SH-SY5Y (cell line): ENCODE results near the gene VARS2.

ENCODE experiments used
- GATA2 ChIP-seq: IDR thresholded peaks from 2 replicates; pipeline ENCODE4 v1.6.1; 2011; ENCODE audit warnings: mild to moderate bottlenecking, low read depth, low read length
- GATA3 ChIP-seq: IDR thresholded peaks from 2 replicates; pipeline ENCODE4 v1.6.1; 2011; ENCODE audit warnings: low read depth, mild to moderate bottlenecking, low read length, moderate library complexity

The VARS2 gene

GRCh38 chr6:30882204-30882758, 31.8 kb upstream of the VARS2 start:
- TF ChIP-seq GATA2 (no peak), GATA3 (no peak)

GRCh38 chr6:30882759-30883684, 31.0 kb upstream of the VARS2 start:
- TF ChIP-seq GATA2 (no peak), GATA3 (no peak)

- TF ChIP-seq GATA3 = no peak
- no peak for TF ChIP-seq GATA2
Observed at GRCh38 chr6:30883685-30884520, 30.1 kb upstream of the VARS2 start, which contains the start of gene DDR1. TSS of gene DDR1 (plus strand) at chr6:30884519. CDS start at chr6:30888730, 4,211 bp downstream.

GRCh38 chr6:30884521-30885480, 29.2 kb upstream of the VARS2 start:
- TF ChIP-seq GATA2 (no peak), GATA3 (no peak)

- TF ChIP-seq GATA3 = no peak
- TF ChIP-seq GATA2 = no peak
Observed at GRCh38 chr6:30885481-30885998, 28.5 kb upstream of the VARS2 start.

GRCh38 chr6:30885999-30886896, 27.8 kb upstream of the VARS2 start:
- TF ChIP-seq GATA2 (no peak), GATA3 (no peak)

GRCh38 chr6:30886897-30887255, 27.2 kb upstream of the VARS2 start:
- TF ChIP-seq GATA3 (no peak), GATA2 (no peak)

GRCh38 chr6:30887901-30888815, 25.9 kb upstream of the VARS2 start:
- TF ChIP-seq GATA2 (no peak), GATA3 (no peak)

GRCh38 chr6:30888816-30889495, 25.1 kb upstream of the VARS2 start:
- TF ChIP-seq GATA3 (no peak), GATA2 (no peak)

GRCh38 chr6:30889496-30889885, 24.5 kb upstream of the VARS2 start:
- TF ChIP-seq GATA2 = no peak
- no peak for TF ChIP-seq GATA3

- TF ChIP-seq GATA3 = no peak
- no peak for TF ChIP-seq GATA2
Observed at GRCh38 chr6:30889921-30890645, 24.0 kb upstream of the VARS2 start.
